Activated CD4-positive, alpha-beta memory T cell treated with anti-CD3 and anti-CD28 coated beads for 36 hours (primary cell): Measurements from ENCODE around the gene CHD9NB. TPM values are rescaled to one million over a fixed set of nuclear protein-coding genes. Genes with fewer than 3 reads are reported as not detected.
A peak's percentile ranks its signal among the peaks of the same experiment; 100 is the strongest.

Source experiments
- CTCF ChIA-PET: fragments of 350-600 bp; sonication (Branson Sonifier 250); formaldehyde crosslinking; loops from one replicate; lab custom pipeline; 2021; ENCODE audit warnings: antibody characterized with exemption, inconsistent platforms; lab: Charles Lee
- POLR2A ChIA-PET: fragments of 350-600 bp; sonication (Branson Sonifier 250); formaldehyde crosslinking; loops from one replicate; lab custom pipeline; 2021; ENCODE audit warnings: antibody characterized with exemption; lab: Charles Lee
- DNase-seq: peaks from one replicate; pipeline ENCODE4 v3.0.0-alpha.2; 2020
- H3K27ac Mint-ChIP-seq: one replicate; pipeline ENCODE4 v1.8.0; 2021; ENCODE audit warnings: mixed read lengths
- H3K27me3 Mint-ChIP-seq: one replicate; pipeline ENCODE4 v1.8.0; 2021; ENCODE audit warnings: mixed read lengths
- H3K36me3 Mint-ChIP-seq: one replicate; pipeline ENCODE4 v1.8.0; 2021; ENCODE audit warnings: mixed read lengths
- H3K4me1 Mint-ChIP-seq: one replicate; pipeline ENCODE4 v1.8.0; 2021; ENCODE audit warnings: low read depth, mixed read lengths
- H3K4me3 Mint-ChIP-seq: one replicate; pipeline ENCODE4 v1.8.0; 2021; ENCODE audit warnings: mild to moderate bottlenecking, mixed read lengths
- H3K9me3 Mint-ChIP-seq: one replicate; pipeline ENCODE4 v1.8.0; 2021; ENCODE audit warnings: mixed read lengths
- intact Hi-C: fragments of 100-400 bp; cut with micrococcal nuclease; formaldehyde crosslinking; loops from one replicate; pipeline ENCODE4 v1.15.1; 2023
- total RNA-seq, 2 experiments: library from RNA; stranded (reverse); gene quantifications; one replicate each; pipeline ENCODE4 v1.2.3, GENCODE V29; 2021

The CHD9NB gene
- total RNA-seq, 2 experiments from 2014 or later = 0.12 TPM; not detected in 1

- H3K4me3 Mint-ChIP-seq = no peak overlapping the region
- H3K9me3 Mint-ChIP-seq = no peaks in the 10 kb centered on the region
- CTCF ChIA-PET = interaction anchor here (2.1 kb wide), 1 partner anchor 10 kb away, joined by 12 read pairs; the partner anchor contains the start of gene CHD9
- no peak overlapping the region for H3K27ac Mint-ChIP-seq
- H3K27me3 Mint-ChIP-seq = no peaks in the 10 kb centered on the region
- H3K4me1 Mint-ChIP-seq = peaks cover 37% of the 10 kb centered on the region
- intact Hi-C loops = no loop called here
- no peak for DNase-seq
- no peaks in the 10 kb centered on the region for H3K36me3 Mint-ChIP-seq
- POLR2A ChIA-PET = no interaction called here
Observed at GRCh38 chr16:53065461-53066061, 12.9 kb upstream of the CHD9NB start.

- no peak overlapping the region for H3K27ac Mint-ChIP-seq
- no peaks in the 10 kb centered on the region for H3K9me3 Mint-ChIP-seq
- H3K27me3 Mint-ChIP-seq = no peaks in the 10 kb centered on the region
- POLR2A ChIA-PET = no interaction called here
- peaks cover 31% of the 10 kb centered on the region for H3K4me1 Mint-ChIP-seq
- intact Hi-C loops = no loop called here
- DNase-seq = no peak
- no peak overlapping the region for H3K4me3 Mint-ChIP-seq
- CTCF ChIA-PET = interaction anchor here (2.1 kb wide), 1 partner anchor 9 kb away, joined by 12 read pairs; the partner anchor contains the start of gene CHD9
- H3K36me3 Mint-ChIP-seq = no peaks in the 10 kb centered on the region
Observed at GRCh38 chr16:53064081-53064578, 11.4 kb upstream of the CHD9NB start.

GRCh38 chr16:53061701-53062159, 9.0 kb upstream of the CHD9NB start:
- intact Hi-C loops = no loop called here
- POLR2A ChIA-PET = interaction anchor here (0.5 kb wide), 1 partner anchor 442 kb away, joined by 3 read pairs; the partner anchor contains the start of gene AKTIP
- Mint-ChIP-seq H3K4me1 (peaks cover 21% of the 10 kb centered on the region), H3K9me3 (no peaks in the 10 kb centered on the region), H3K27ac (no peak overlapping the region), H3K27me3 (no peaks in the 10 kb centered on the region), H3K36me3 (no peaks in the 10 kb centered on the region), H3K4me3 (no peak overlapping the region)
- CTCF ChIA-PET = interaction anchor here (0.5 kb wide), 1 partner anchor 86 kb away, joined by 3 read pairs; no protein-coding TSS in a partner anchor
- DNase-seq = peak; percentile 68

GRCh38 chr16:53061256-53061655, 8.6 kb upstream of the CHD9NB start:
- Mint-ChIP-seq H3K27me3 (no peaks in the 10 kb centered on the region), H3K27ac (no peak overlapping the region), H3K4me3 (no peak overlapping the region), H3K4me1 (peaks cover 20% of the 10 kb centered on the region), H3K9me3 (no peaks in the 10 kb centered on the region), H3K36me3 (no peaks in the 10 kb centered on the region)
- CTCF ChIA-PET = interaction anchor here (0.5 kb wide), 1 partner anchor 87 kb away, joined by 3 read pairs; no protein-coding TSS in a partner anchor
- DNase-seq = no peak
- intact Hi-C loops = no loop called here
- POLR2A ChIA-PET = no interaction called here

DNA sequence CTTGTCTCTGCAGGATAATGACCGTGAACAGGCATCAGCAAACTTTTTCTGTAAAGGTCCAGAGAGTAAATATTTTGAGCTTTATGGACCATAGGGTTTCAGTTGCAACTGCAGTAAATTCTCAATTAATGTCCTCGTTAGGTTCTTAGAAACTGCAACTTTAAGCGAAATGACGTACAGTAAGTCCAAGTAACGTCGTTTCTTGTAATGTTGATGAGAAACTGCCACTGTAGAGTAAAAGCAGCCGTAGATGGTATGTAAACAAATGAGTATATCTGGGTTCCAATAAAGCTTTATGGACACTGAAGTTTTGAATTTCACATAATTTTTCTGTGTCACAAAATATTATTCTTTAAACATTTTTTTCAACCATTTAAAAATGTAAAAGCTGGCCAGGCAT, 7.0 kb upstream of the CHD9NB start:
- Mint-ChIP-seq H3K9me3 (no peaks in the 10 kb centered on the region), H3K4me1 (peaks cover 18% of the 10 kb centered on the region), H3K36me3 (no peaks in the 10 kb centered on the region), H3K27me3 (no peaks in the 10 kb centered on the region), H3K27ac (no peak overlapping the region), H3K4me3 (no peak overlapping the region)
- CTCF ChIA-PET = no interaction called here
- intact Hi-C loops = loop anchor here (5.0 to 10.0 kb wide), 2 partner anchors 148 to 375 kb away; partner anchors contain the start of gene RBL2
- no peak for DNase-seq
- POLR2A ChIA-PET = no interaction called here

DNA sequence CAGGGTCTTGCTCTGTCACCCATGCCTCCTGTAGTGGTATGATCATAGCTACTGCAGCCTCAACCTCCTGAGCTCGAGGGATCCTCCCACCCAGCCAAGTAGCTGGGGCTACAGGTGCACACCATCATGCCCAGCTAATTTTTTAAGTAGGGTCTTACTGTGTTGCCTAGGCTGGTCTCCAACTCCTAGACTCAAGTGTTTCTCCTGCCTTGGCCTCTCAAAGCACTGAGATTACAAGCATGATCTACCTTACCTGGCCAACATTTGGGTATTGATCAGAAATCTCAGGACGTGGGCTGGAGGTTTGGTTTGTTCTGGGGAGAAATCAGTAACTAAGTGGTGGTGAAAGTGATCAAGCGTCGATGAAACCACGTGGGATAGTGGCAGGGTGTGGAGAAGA, 6.2 kb upstream of the CHD9NB start:
- Mint-ChIP-seq H3K27ac (no peak overlapping the region), H3K4me1 (peaks cover 23% of the 10 kb centered on the region), H3K27me3 (no peaks in the 10 kb centered on the region), H3K36me3 (no peaks in the 10 kb centered on the region), H3K9me3 (no peaks in the 10 kb centered on the region), H3K4me3 (no peak overlapping the region)
- DNase-seq = no peak
- ChIA-PET CTCF (no interaction called here), POLR2A (no interaction called here)
- intact Hi-C loops = loop anchor here (5.0 to 10.0 kb wide), 2 partner anchors 148 to 376 kb away; partner anchors contain the start of gene RBL2

- CTCF ChIA-PET = no interaction called here
- intact Hi-C loops = loop anchor here (5.0 to 10.0 kb wide), 2 partner anchors 149 to 376 kb away; partner anchors contain the start of gene RBL2
Observed at GRCh38 chr16:53058441-53058840, 5.7 kb upstream of the CHD9NB start.

DNA sequence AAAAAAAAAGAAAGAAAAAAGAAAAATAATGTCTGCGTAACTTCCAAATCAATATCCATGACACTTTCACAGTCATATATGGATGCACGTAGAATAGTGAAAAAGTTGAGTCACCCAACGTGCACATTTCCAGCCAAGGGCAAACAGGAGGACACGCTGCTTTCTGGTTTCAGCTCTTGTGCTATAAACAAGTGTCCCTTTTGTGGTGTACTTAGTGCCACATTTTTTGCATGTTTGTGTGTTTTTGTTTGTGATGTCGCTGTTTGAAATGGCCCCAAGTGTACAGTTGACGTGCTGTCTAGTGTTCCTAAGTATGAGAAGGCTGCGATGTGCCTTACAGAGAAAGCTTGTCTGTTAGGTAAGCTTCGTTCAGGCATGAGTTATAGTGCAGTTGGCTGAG, 5.0 kb upstream of the CHD9NB start:
- DNase-seq = no peak
- ChIA-PET CTCF (interaction anchor here (0.6 to 0.8 kb wide), 3 partner anchors 72 to 100 kb away, joined by 3 to 5 read pairs (median 3); no protein-coding TSS in a partner anchor), POLR2A (no interaction called here)
- Mint-ChIP-seq H3K4me1 (peaks cover 24% of the 10 kb centered on the region), H3K4me3 (no peak overlapping the region), H3K27ac (no peak overlapping the region), H3K27me3 (no peaks in the 10 kb centered on the region), H3K9me3 (no peaks in the 10 kb centered on the region), H3K36me3 (no peaks in the 10 kb centered on the region)
- intact Hi-C loops = loop anchor here (5.0 to 10.0 kb wide), 2 partner anchors 150 to 377 kb away; partner anchors contain the start of gene RBL2

More at GRCh38 chr16:53058441-53058840, 5.7 kb upstream of the CHD9NB start:
- H3K4me1 Mint-ChIP-seq = peaks cover 23% of the 10 kb centered on the region
- no peaks in the 10 kb centered on the region for H3K36me3 Mint-ChIP-seq
- H3K27me3 Mint-ChIP-seq = no peaks in the 10 kb centered on the region
- H3K4me3 Mint-ChIP-seq = no peak overlapping the region
- no peaks in the 10 kb centered on the region for H3K9me3 Mint-ChIP-seq
- DNase-seq = no peak
- POLR2A ChIA-PET = no interaction called here
- H3K27ac Mint-ChIP-seq = no peak overlapping the region

- H3K4me3 Mint-ChIP-seq = no peak overlapping the region
- DNase-seq = no peak
- no peaks in the 10 kb centered on the region for H3K36me3 Mint-ChIP-seq
- ChIA-PET POLR2A (interaction anchor here (0.6 kb wide), 1 partner anchor 98 kb away, joined by 3 read pairs; no protein-coding TSS in a partner anchor), CTCF (interaction anchor here (0.6 to 3.3 kb wide), 8 partner anchors 8 to 228 kb away, joined by 3 to 54 read pairs (median 8); no protein-coding TSS in a partner anchor)
- no peaks in the 10 kb centered on the region for H3K9me3 Mint-ChIP-seq
- intact Hi-C loops = loop anchor here (5.0 to 10.0 kb wide), 2 partner anchors 151 to 378 kb away; partner anchors contain the start of gene RBL2
- H3K27ac Mint-ChIP-seq = no peak overlapping the region
- H3K27me3 Mint-ChIP-seq = no peaks in the 10 kb centered on the region
- peaks cover 21% of the 10 kb centered on the region for H3K4me1 Mint-ChIP-seq
Observed at GRCh38 chr16:53056392-53056881, 3.7 kb upstream of the CHD9NB start.

DNA sequence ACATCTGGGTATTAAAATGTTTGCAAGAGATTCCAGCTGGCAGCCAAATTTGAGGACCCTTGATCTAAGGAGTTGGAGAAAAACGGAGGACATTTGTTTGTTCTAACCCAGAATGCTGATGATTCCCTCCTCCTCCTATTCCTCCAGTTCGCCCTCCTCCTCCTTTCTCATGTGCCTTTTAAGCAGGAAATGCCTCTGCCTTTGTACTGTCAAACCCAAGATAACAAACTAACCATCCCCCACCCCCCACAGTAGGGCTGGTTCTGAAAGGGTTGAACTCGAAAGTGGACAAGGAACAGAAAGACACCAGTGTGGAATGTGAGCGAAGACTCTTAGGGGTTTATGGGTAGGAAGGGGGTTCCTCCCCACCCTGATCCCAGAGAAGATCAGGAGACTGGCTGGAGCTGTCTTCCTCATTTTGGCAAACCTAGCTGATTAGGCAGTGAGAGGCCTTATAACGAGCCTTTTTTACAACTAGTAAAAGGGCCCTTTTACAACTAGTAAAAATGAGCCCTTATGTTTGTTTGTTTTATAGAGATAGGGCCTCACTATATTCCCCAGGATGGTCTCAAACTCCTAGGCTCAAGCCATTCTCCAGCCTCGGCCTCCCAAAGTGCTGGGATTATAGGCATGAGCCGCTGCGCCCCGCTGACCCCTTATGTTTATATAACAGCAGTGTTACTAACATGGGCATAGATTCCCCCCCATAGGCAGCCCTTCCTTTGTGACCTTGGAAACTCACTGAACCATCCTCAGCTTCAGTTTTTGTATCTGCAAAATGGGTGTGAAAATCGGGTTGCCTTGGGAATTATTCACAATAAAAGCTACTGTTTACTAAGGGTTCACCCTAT, 3.1 kb upstream of the CHD9NB start:
- Mint-ChIP-seq H3K27ac (peak overlapping the region; percentile 38), H3K4me1 (peaks cover 17% of the 10 kb centered on the region), H3K36me3 (no peaks in the 10 kb centered on the region), H3K4me3 (peak overlapping the region; percentile 78), H3K9me3 (no peaks in the 10 kb centered on the region), H3K27me3 (no peaks in the 10 kb centered on the region)
- peak; percentile 17 for DNase-seq
- ChIA-PET POLR2A (interaction anchor here (0.6 kb wide), 1 partner anchor 99 kb away, joined by 3 read pairs; no protein-coding TSS in a partner anchor), CTCF (interaction anchor here (0.6 to 3.3 kb wide), 34 partner anchors 7 to 452 kb away, joined by 3 to 54 read pairs (median 4); no protein-coding TSS in a partner anchor)
- intact Hi-C loops = loop anchor here (1.0 to 10.0 kb wide), 7 partner anchors 44 to 447 kb away; partner anchors contain the start of genes AKTIP and RBL2
